Activated T-helper 2 cell treated with anti-CD3 and anti-CD28 coated beads, Interferon-gamma antibody, Interleukin-2, Interleukin-4, amounts not matched to agents 10 μg/mL and 5 μg/mL and 100 μg/mL, durations not matched to agents 14 hours and 24 hours and 36 hours (primary cell): Measurements from ENCODE around the gene OCSTAMP. TPM values are rescaled to one million over a fixed set of nuclear protein-coding genes. Genes with fewer than 3 reads are reported as not detected.

ENCODE experiments used
- DNase-seq: peaks from one replicate; pipeline ENCODE4 v3.0.0; 2021; ENCODE audit warnings: low spot score
- H3K27ac Mint-ChIP-seq: one replicate; pipeline ENCODE4 v1.8.0; 2021; ENCODE audit warnings: mixed read lengths
- H3K27me3 Mint-ChIP-seq: one replicate; pipeline ENCODE4 v1.8.0; 2021; ENCODE audit warnings: low read depth, mixed read lengths
- H3K36me3 Mint-ChIP-seq: one replicate; pipeline ENCODE4 v1.8.0; 2021; ENCODE audit warnings: low read depth, mixed read lengths
- H3K4me1 Mint-ChIP-seq: one replicate; pipeline ENCODE4 v1.8.0; 2021; ENCODE audit warnings: low read depth, mixed read lengths
- H3K4me3 Mint-ChIP-seq: one replicate; pipeline ENCODE4 v1.8.0; 2021; ENCODE audit warnings: low read depth, mild to moderate bottlenecking, moderate library complexity, mixed read lengths
- H3K9me3 Mint-ChIP-seq: one replicate; pipeline ENCODE4 v1.8.0; 2021; ENCODE audit warnings: mixed read lengths
- intact Hi-C: fragments of 100-400 bp; cut with micrococcal nuclease; formaldehyde crosslinking; loops from one replicate; pipeline ENCODE4 v1.15.1; 2023
- total RNA-seq: library from RNA; stranded (reverse); gene quantifications from 2 replicates; pipeline ENCODE4 v1.2.3, GENCODE V29; 2022

OCSTAMP gene
- total RNA-seq, 1 donor from 2014 or later: not detected

DNA sequence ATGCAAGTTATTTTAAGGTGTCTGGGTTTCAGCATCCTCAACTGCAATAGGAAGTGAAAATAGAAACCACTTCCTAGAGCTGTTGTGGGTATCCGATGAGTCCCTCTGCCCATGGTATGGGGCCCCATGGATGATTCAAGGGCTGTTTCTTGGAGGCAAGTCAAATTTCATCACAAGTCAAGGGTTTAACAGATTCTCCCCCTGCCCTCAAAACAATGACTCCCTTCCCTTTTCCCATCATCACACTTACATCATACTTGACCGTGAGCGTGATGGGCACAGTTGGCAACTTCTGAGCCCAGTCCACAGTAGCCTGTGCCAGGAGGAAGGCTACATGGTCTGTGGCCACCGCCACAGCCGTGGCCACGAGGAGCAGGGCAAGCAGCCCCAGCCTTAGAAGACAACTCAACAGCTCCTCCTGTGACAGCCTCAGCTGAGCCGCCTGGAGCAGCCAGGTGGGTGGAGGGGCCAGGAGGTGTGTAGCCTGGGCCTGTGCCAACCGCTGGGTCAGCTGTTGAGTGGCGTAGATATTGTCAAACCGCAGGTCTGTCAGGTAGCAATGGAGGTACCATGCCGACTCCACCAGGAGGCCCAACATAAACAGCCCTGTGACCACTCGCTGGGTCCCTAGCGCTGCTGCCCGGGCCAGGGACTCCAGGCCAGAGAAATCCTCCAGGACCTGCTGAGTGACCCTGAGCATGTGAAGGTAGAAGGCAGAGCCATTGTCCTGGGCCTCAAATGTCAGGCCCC, 5.2 kb downstream of the OCSTAMP start:
- DNase-seq: peak; percentile 43
- intact Hi-C loops: loop anchor here (1.0 to 5.0 kb wide), 6 partner anchors 8 to 144 kb away; partner anchors contain the start of genes TP53RK and ZNF334
- H3K36me3 Mint-ChIP-seq: no peaks in the 10 kb centered on the region
- H3K4me3 Mint-ChIP-seq: peak overlapping the region; percentile 42
- H3K4me1 Mint-ChIP-seq: peaks cover 18% of the 10 kb centered on the region
- peaks cover 6% of the 10 kb centered on the region for H3K27me3 Mint-ChIP-seq
- peak overlapping the region; percentile 86 for H3K27ac Mint-ChIP-seq
- no peaks in the 10 kb centered on the region for H3K9me3 Mint-ChIP-seq

DNA sequence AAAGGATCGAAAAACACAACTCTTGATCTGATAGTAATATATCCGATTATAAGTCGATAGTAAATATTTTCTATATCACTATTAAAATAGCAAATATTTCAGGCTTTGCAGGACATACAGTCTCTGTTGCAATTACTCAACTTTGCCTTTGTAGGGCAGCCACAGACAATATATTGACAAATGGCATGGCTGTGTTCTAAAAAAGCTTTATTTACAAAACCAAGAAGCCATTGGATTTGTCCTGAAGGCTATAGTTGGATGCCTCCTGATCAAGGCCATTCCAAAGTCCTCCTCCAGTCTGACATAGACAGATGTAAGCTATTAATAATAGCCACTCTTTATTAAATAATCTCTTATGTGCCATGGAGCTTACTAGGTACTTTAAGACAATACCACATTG, 5.9 kb downstream of the OCSTAMP start:
- DNase-seq: no peak
- Mint-ChIP-seq H3K36me3 (no peaks in the 10 kb centered on the region), H3K4me3 (no peak overlapping the region), H3K4me1 (peaks cover 15% of the 10 kb centered on the region), H3K27ac (no peak overlapping the region), H3K27me3 (peaks cover 6% of the 10 kb centered on the region), H3K9me3 (no peaks in the 10 kb centered on the region)
- intact Hi-C loops: loop anchor here (1.0 to 2.0 kb wide), 4 partner anchors 14 to 144 kb away; partner anchors contain the start of genes TP53RK and ZNF334

DNA sequence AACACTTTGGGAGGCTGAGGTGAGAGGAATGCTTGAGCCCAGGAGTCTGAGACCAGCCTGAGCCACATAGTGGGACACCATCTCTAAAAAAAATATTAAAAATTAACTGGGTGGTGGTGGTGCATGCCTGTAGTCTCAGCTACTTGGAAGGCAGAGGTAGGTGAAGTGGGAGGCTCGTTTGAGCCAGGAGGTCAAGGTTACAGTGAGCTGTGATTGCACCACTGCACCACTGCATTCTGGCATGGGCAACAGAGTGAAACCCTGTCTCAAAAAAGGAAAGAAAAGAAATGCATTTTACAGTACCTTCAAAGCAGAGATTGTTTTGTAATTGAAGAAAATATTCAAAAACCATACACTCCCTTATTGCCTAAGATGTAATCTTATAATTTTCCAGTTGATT, 6.5 kb downstream of the OCSTAMP start:
- Mint-ChIP-seq H3K9me3 (no peaks in the 10 kb centered on the region), H3K4me1 (peaks cover 19% of the 10 kb centered on the region), H3K36me3 (no peaks in the 10 kb centered on the region), H3K27ac (no peak overlapping the region), H3K4me3 (no peak overlapping the region), H3K27me3 (peaks cover 11% of the 10 kb centered on the region)
- intact Hi-C loops: loop anchor here (1.0 to 2.0 kb wide), 4 partner anchors 15 to 145 kb away; partner anchors contain the start of genes TP53RK and ZNF334
- no peak for DNase-seq

DNA sequence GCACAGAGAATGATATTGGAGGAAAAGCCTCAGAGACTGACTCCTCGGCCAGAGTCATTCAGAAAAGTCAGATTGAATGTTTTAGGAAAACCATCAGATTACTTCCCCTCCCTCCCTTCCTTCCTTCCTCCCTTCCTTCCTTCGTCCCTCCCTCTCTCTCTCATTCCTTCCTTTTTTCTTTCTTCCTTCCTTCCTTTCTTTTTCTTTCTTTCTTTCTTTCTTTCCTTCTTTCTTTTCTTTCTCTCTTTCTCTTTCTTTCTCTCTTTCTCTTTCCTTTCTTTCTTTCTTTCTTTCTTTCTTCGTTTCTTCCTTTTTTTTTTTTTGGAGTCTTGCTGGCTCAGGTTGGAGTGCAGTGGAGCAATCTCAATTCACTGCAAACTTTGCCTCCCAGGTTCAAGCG, 7.4 kb downstream of the OCSTAMP start:
- intact Hi-C loops: no loop called here
- no peaks in the 10 kb centered on the region for H3K9me3 Mint-ChIP-seq
- no peak for DNase-seq
- H3K27ac Mint-ChIP-seq: no peak overlapping the region
- no peaks in the 10 kb centered on the region for H3K36me3 Mint-ChIP-seq
- H3K4me1 Mint-ChIP-seq: peaks cover 19% of the 10 kb centered on the region
- no peak overlapping the region for H3K4me3 Mint-ChIP-seq
- H3K27me3 Mint-ChIP-seq: peaks cover 19% of the 10 kb centered on the region

DNA sequence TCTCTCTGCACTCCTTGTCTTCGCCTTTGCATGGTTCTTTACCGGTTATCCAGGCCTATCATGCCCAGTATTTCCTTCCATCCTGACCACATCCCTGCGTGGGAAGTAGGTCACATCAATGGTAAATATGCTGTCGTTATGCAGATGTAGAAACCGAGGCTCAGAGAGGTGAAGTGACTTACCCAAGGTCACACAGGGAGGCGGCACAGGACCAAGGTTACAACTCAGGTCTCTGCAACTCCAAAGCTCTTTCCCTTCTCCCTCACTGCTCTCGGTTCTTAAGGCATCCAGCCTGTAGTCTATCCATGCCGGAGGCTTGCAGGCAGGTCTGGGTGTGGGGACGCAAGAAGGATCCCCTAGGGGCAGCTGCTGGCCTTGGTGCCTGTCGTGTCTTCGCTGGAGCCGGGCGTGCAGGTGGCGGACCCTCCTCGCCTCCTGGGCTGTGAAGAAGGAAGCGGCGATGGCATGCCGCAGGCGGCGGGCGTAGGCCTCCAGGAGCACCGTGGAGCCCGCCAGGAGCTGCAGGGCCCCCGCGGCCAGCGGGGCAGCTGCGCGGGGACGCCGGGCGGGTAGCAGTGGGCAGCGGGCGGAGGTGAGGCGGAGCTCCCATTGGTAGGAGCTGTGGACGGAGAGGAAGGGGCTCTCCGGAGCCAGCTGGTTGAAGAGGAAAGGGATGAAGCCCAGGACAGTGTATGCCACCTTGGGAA, 9.1 kb downstream of the OCSTAMP start:
- intact Hi-C loops: no loop called here
- Mint-ChIP-seq H3K36me3 (no peaks in the 10 kb centered on the region), H3K27me3 (peaks cover 24% of the 10 kb centered on the region), H3K9me3 (no peaks in the 10 kb centered on the region), H3K4me3 (no peak overlapping the region), H3K27ac (no peak overlapping the region), H3K4me1 (peaks cover 19% of the 10 kb centered on the region)
- no peak for DNase-seq

DNA sequence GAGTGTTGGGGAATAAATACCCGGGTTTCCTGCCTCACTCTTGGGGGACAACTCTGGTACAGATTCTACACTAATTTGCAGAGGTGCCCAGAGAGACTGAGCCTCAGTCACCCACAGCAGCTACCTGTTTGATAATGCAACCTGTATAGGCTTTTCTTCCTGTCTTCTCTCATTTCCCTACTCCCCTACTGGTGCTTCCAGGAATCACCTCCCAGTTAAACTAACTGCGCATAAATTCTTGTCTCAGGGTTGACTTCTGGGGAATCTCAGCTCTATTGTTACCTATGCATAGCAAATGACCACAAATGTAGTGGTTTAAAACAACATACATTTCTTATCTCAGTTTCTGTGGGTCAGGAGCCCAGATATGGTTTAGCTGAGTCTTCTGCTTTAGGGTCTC, 11.3 kb downstream of the OCSTAMP start:
- Mint-ChIP-seq H3K36me3 (no peaks in the 10 kb centered on the region), H3K27me3 (peaks cover 31% of the 10 kb centered on the region), H3K9me3 (no peaks in the 10 kb centered on the region), H3K27ac (no peak overlapping the region), H3K4me1 (peaks cover 13% of the 10 kb centered on the region), H3K4me3 (no peak overlapping the region)
- no peak for DNase-seq
- intact Hi-C loops: no loop called here

DNA sequence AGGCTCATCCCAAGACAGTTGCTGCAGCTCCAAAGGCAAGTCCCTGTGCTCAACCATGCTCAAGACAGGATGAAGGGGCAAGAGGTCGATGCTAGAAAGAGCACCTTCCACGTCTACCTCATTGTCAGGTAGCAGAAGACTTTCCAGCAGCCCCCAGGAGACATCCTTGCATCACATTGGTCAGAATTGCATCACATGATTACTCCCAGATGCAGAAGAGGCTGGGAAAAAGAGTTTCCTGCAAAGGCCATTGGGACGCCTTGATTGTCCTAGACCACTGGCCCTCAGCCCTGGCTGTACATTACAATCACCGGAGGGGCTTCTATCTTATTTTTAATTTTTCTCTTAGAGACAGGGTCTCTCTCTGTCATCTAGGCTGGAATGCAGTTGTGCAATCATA, 19.8 kb downstream of the OCSTAMP start:
- no peak overlapping the region for H3K4me3 Mint-ChIP-seq
- no peaks in the 10 kb centered on the region for H3K4me1 Mint-ChIP-seq
- intact Hi-C loops: no loop called here
- DNase-seq: no peak
- no peaks in the 10 kb centered on the region for H3K9me3 Mint-ChIP-seq
- no peaks in the 10 kb centered on the region for H3K36me3 Mint-ChIP-seq
- no peak overlapping the region for H3K27ac Mint-ChIP-seq
- peaks cover 24% of the 10 kb centered on the region for H3K27me3 Mint-ChIP-seq

DNA sequence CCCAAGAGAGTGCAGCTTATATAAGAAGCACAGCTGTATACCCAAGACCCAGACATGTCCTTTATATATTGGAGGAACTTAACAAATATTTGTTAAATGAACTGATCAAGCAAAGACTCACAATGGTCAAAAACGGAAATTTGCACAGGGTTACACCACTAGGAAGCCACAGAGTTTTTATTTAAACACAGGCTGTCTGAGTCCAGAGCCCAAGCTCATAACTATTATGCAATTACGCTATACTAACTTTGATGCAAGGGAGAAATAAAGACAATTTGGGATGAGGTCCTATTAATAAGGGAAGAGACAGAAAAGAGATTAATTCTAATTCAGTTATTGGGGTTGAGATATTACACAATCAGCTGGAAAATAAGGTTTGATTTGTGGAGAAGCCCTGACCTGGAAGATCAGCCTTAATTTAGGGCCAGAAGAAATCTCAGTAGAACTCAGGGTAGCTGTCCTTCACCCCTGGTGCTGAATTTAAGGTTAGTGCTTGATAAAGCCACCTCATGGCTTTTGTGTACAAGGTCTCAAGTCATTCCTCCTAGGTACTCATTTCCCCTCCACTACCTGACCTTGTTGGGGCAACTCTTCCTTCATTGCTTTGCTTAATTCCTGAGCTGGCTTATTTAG, 26.6 kb downstream of the OCSTAMP start:
- intact Hi-C loops: loop anchor here (5.0 kb wide), 2 partner anchors 38 to 83 kb away; no protein-coding TSS in a partner anchor
- H3K4me1 Mint-ChIP-seq: peaks cover 2% of the 10 kb centered on the region
- no peak overlapping the region for H3K4me3 Mint-ChIP-seq
- H3K9me3 Mint-ChIP-seq: no peaks in the 10 kb centered on the region
- no peak overlapping the region for H3K27ac Mint-ChIP-seq
- no peak for DNase-seq
- H3K36me3 Mint-ChIP-seq: no peaks in the 10 kb centered on the region
- H3K27me3 Mint-ChIP-seq: peaks cover 23% of the 10 kb centered on the region

DNA sequence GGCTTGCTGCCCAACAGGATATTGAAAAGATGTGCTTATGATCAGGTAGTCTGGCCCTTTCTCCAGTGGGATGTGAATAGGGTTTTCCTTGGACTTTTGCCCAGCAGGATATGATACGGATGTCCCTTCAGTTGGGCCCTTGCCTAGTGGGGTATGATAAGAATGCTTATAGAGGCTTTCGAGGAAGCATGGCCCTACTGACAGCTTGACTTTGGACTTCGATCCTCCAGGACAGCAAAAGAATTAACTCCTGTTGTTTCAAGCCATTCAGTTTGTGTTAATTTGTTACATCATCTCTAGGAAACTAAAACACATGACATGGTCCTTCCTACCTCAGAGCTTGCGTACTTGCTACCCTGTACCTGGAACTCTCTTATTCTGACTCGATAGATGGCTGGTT, 27.3 kb downstream of the OCSTAMP start:
- intact Hi-C loops: loop anchor here (5.0 kb wide), 2 partner anchors 39 to 84 kb away; no protein-coding TSS in a partner anchor
- no peak for DNase-seq
- H3K4me3 Mint-ChIP-seq: no peak overlapping the region
- peaks cover 2% of the 10 kb centered on the region for H3K4me1 Mint-ChIP-seq
- H3K9me3 Mint-ChIP-seq: no peaks in the 10 kb centered on the region
- H3K27ac Mint-ChIP-seq: no peak overlapping the region
- no peaks in the 10 kb centered on the region for H3K36me3 Mint-ChIP-seq
- peaks cover 23% of the 10 kb centered on the region for H3K27me3 Mint-ChIP-seq

DNA sequence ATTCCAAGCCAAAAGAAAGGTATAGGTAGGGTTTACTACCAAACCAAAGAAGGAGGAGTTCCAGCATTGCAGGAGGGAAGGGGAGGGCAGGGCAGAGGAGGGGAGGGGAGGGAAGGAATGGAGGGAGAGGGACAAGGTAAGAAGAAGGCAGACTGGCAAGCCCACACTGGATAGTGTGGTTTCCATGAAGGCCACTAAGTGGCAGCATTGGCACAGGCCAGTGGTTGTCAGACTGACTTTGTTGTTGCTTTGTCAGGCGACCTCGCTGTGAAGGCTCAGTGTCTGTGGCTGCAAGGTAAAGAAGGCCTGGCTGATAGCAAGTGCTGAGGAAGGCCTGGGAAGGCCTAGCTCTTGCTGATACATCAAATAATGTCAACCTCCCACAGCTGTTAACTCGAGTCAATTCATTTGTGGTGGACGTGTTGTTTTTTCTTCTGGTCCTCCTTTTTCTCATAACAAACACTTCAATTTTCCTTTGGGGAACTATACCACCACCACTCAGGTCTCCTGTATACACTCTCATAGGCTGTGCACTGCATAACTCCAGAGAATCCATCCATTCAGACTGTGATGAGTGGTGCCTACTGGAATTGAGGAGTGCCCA, 29.4 kb downstream of the OCSTAMP start:
- Mint-ChIP-seq H3K27me3 (peaks cover 18% of the 10 kb centered on the region), H3K27ac (no peak overlapping the region), H3K36me3 (no peaks in the 10 kb centered on the region), H3K9me3 (no peaks in the 10 kb centered on the region), H3K4me1 (peaks cover 4% of the 10 kb centered on the region), H3K4me3 (no peak overlapping the region)
- intact Hi-C loops: loop anchor here (1.0 to 5.0 kb wide), 3 partner anchors 41 to 160 kb away; no protein-coding TSS in a partner anchor
- peak; percentile 51 for DNase-seq

DNA sequence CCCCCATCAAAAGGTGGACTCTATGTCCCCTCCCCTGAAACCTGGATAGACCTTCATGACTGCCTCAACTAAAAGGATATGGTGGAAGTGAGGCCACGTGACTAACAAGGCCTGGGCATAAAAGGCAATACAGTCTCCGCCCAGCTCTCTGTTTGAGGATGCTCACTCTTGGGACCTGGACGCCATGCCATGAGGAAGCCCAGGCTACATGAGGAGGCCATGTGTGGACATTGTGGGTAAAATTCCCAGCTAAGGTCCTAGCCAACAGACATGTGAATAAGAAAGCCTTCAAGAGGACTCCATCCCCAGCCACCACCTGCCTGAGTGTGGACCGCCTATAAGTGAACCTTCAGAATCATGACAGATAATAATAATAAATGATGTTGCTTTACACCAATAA, 29.9 kb downstream of the OCSTAMP start:
- peaks cover 18% of the 10 kb centered on the region for H3K27me3 Mint-ChIP-seq
- no peaks in the 10 kb centered on the region for H3K9me3 Mint-ChIP-seq
- no peak for DNase-seq
- no peak overlapping the region for H3K4me3 Mint-ChIP-seq
- no peaks in the 10 kb centered on the region for H3K36me3 Mint-ChIP-seq
- intact Hi-C loops: loop anchor here (5.0 kb wide), 2 partner anchors 42 to 87 kb away; no protein-coding TSS in a partner anchor
- no peak overlapping the region for H3K27ac Mint-ChIP-seq
- H3K4me1 Mint-ChIP-seq: peaks cover 4% of the 10 kb centered on the region

DNA sequence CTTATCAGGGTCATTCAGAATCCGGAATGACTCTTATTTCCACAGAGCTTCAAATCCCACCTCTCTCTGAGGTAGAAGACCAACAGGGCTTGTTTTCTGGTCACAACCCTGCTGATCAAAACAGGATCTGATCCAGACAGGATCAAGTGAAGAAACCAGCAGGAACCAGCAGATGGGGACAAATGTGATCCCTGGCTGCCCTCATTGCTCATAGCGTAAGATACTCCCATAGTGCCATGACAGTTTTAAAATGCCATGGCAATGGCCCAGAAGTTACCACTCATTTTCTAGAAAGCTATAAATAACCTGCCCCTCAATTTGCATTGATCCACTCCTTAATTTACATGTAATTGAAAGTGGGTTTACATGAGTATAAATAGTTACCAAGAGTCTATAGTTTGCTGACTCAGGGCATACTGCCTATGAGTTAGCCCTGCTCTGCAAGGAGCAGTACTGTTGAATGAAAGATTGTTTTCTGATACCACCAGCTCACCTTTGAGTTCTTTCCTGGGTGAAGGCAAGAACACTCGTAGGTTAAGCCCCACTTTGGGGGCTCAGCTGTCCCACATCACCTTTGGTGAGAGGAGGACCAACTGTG, 30.9 kb downstream of the OCSTAMP start:
- intact Hi-C loops: loop anchor here (5.0 kb wide), 2 partner anchors 43 to 88 kb away; no protein-coding TSS in a partner anchor
- Mint-ChIP-seq H3K27me3 (peaks cover 15% of the 10 kb centered on the region), H3K27ac (no peak overlapping the region), H3K4me3 (no peak overlapping the region), H3K9me3 (no peaks in the 10 kb centered on the region), H3K36me3 (no peaks in the 10 kb centered on the region), H3K4me1 (peaks cover 6% of the 10 kb centered on the region)
- DNase-seq: no peak
